ENCODE measurements around the gene SLC17A5.
"Not testable (repeated sequence)": the region's sequence is repeated elsewhere in the genome, so short reads cannot be mapped to it uniquely, and the experiment has no call there.

- not testable (repeated sequence) for TF ChIP-seq CTCF (IDR thresholded peaks at IDR 0.05; ENCODE audit: low read depth, low read length, missing input control); YY1 (IDR thresholded peaks at IDR 0.05); RXRA (IDR thresholded peaks at IDR 0.05); JUND (IDR thresholded peaks at IDR 0.05); FOXA1 (IDR thresholded peaks at IDR 0.05); ATF3 (IDR thresholded peaks at IDR 0.05); EGR1 (IDR thresholded peaks at IDR 0.05; ENCODE audit: low read depth in 2 of 2)
Observed at GRCh38 chr6:73623480-73623879, 30.3 kb downstream of the SLC17A5 start.
